IPS-NIHi7 (cell line): ENCODE measurements around the gene MVD.

Source experiments
- DNase-seq: peaks from one replicate; pipeline ENCODE4 v3.0.0; 2012; ENCODE audit warnings: mixed read lengths; ENCODE audit errors: extremely low spot score

MVD gene

GRCh38 chr16:88655733-88656281, 7.1 kb downstream of the MVD start:
- no peak for DNase-seq

DNA sequence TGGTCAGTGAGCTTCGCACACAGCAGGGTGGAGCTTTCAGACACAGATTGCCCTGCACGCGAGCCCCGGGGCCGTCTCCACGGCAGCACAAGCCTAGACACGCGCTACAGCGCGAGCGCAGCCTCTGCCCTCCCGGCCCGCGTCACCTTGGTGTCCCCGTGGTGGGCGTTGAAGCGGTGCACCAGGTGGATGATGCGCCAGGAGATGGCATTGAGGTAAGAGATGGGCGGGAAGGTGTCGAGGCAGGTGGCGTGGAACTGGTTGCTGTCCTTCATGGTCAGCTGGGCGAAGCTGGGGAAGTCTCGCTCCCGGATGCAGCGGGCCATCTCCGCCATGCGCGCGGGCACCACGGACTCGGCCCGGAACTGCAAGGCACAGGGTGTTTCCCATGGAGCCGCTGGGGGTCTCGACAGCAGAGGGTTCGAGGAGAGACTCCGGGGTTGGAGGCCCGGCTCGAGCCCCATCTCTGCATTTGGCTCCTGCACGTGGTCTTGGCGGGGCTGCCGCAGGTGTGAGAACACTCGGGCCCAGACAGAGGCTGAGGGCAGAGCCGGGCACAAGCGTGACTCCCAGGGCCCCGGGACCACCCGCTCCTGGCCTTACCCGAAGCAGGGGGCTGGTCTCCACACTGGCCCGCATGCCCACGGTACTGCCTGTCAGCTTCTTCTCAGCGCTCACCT, 7.7 kb downstream of the MVD start:
- DNase-seq: no peak

- DNase-seq: no peak
Observed at GRCh38 chr16:88654363-88655052, 8.4 kb downstream of the MVD start.

DNA sequence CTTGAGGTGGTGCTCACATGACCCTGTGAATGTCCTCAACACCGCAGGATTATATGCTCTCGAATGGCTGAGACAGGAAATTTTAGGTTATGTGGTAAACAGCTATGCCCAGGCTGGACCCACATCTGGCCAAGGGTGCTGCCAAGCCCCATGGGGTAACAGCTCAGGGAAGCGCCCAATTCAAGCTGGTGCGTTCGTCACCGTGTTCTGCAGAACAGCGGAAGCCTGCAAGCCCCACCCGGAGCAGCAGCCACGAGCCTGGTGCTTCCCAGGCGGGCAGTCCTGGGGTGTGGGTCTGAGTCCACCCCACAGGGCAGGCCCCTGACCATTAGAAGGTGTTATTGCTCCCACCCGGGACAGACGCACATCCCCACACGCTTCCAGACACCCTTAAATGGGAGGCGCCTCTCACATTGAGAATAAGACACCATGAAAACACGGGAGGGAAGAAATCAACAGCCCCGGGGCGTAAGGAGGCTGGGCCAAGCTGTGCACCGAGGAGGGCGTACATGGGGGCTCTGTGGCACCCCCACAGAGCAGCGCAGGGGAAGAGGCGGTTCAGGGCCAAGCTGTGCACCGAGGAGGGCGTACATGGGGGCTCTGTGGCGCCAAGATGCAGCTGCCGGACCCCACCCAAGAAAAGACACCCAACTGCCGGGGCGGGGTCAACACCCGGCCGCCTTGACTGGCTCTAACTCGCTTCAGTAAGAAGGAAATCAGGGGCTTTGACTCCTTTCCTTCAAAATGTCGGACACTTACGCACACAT, 9.1 kb downstream of the MVD start:
- no peak for DNase-seq

DNA sequence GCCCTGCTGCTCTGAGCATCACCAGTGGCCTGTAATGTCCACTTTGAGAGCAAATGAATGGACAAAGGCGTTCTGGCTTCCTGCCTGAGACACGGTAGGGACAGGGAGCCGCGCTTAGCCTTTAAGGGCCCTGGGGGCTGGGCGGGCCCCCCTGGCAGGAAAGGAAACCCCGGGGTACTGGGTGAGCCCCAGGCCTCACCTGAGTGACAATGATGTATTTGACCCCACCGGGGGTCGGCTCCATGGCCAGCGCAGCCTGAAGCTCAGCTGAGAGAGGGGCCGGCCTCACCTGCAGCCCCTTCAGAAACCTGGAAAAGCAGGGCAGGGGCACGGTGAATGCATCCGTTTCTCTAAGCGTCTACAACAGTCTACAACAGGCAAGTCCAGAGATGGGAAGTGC, 9.8 kb downstream of the MVD start:
- no peak for DNase-seq

DNA sequence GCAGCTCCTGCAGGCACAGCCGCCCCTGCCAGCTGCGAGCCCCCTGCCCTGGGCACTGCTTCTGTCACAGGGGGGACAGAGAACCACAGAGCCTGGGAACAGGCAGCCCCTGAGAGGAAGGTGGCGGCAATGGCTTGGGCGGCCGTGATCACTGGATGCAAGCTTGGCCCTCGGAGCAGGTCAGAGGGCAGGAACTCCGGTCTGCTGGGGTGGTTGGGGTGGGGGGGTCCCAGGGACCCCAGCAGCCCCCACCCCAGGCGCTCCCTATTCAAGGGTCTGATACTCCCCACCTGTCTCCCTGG, 10.2 kb downstream of the MVD start:
- DNase-seq: no peak

DNA sequence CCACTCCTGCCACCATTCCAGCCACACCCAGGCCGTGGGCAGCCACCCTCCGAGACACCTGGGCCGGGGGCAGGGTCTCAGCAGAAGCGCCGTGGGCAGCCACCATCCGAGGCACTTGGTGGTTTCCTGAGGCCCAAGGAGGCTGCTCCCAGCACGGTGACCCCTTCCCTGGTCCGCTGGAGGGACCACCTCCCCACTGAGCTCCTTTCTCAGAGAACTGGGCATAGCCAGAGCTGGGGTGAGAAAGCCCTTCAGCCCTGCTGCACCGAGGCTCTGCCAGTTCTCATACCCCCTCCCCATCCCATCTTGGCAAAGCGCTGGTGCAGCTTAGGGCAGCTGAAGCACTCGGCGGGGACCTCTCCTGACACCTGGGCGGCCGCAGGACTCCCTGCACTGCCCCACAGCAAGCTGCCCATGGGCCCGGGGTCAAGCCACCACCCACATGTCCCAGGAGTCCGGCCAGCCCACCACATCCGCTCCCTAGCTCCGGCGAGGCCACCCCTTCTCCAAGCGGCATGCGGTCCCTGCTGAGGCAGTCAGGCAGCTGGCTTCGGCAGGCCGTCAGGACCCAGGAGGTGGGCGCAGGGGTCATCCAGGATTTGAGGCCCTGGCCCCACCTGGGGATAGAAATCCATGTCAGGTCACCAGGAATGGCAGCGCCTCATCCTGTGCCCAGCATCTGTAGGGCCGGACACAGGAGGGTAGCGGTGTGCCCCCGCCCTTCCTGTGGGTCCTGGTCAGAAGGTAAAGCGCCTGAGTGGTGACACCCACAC, 10.7 kb downstream of the MVD start:
- DNase-seq: no peak

- DNase-seq: no peak
Observed at GRCh38 chr16:88651276-88651988, 11.5 kb downstream of the MVD start.

DNA sequence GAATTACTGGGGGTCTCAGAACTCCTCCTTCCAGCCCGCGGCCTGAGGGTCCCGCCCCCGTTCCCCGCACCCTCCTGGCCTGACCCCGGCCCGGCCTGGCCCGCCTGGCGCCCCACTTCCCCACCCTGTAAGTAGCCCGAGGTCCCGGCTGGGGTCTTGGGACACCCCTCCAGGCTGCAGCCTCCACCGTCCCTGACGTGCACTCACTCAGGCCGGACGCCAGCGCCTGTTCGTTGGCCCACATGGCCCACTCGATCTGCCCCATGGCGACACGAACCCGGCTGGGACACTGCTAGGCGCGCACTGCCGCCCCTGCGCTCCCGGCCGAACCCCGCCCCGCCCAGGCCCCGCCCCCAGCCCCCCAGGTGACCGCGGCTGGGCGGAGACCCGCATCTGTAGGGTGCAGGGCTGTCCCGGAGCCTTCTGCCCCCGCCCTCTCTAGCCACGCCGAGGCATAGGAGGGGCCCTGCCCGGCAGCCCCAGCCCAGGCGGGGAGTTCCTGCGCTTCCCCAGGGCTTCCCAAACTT, 12.1 kb downstream of the MVD start, which contains the start of gene CYBA:
CYBA (minus strand) TSS at position 305 of the 527 bp plus-strand sequence; CDS start at position 265, 40 bp downstream.
- peak; percentile 93 for DNase-seq

GRCh38 chr16:88649924-88650748, 12.8 kb downstream of the MVD start:
- no peak for DNase-seq

DNA sequence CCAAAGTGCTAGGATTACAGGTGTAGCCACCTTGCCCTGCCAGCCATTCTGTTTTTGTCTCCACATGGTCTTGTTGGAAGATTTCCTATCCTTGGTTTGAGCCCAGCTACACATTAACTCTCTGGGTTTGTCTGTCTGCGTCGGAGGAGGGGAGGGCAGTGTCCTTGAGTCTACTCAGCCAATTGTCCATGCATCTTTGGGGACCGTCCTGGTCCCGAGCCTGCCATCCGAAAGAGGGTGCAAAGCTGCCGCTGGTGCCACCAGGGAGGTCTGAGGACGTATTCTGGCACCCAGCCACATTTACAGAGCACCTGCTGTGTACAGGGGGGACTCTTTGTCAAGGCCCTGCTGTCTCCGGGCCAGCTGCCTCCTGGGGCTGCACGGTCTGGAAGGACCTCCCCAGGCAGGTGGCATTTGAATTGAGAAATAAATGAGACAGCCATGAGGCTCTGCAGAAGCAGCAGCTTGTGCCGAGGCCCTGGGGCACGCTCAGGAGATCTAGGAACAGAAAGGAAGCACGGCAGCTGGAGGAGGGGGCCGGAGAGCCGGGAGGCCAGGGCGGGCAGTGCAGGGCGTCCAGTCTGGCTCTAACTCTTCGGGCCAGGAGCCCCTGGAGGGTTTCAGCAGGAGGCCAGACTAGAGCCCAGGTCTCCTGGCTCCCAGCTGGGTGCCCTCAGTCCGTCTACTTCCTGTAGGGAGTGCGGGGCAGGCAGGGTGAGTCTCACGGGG, 13.5 kb downstream of the MVD start:
- DNase-seq: no peak

DNA sequence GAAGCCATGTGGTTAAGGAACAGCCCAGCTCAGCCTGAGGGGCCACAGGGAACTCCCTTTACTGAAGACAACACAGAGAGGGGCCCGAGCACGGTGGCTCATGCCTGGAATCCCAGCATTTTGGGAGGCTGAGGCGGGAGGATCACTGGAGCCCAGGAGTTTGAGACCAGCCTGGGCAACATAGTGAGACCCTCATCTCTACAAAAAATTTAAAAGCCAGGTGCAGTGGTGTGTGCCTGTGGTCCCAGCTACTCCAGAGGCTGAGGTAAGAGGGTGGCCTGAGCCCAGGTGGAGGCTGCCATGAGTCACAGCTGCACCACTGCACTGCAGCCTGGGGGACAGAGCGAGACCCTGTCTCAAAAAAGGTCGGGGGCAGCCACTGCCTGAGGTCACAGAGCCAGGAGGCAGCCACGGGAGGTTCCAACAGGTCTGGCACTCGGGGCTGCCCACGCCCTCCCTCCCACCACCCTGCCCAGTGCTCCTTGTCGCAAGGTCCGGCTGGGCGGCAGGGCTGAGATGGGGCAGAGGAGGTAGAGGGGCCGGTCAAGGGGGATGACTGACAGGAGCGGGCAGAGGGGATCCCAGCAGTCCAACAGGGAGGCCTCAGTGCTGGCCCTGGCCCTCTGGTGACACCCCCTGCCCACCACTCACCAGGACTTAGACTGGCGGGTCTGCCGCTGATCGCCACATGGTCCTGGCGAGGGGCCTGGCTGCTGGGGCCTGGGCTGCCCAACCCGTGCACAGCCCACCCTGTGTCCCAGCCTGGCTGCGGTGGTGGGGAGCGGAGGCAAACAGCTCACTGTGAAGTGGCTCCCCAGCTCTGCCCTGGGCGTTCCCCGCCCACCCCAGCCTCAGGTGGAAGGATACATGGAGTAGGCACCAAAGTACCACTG, 15.5 kb downstream of the MVD start:
- DNase-seq: no peak

- no peak for DNase-seq
Observed at GRCh38 chr16:88646345-88647034, 16.4 kb downstream of the MVD start.

DNA sequence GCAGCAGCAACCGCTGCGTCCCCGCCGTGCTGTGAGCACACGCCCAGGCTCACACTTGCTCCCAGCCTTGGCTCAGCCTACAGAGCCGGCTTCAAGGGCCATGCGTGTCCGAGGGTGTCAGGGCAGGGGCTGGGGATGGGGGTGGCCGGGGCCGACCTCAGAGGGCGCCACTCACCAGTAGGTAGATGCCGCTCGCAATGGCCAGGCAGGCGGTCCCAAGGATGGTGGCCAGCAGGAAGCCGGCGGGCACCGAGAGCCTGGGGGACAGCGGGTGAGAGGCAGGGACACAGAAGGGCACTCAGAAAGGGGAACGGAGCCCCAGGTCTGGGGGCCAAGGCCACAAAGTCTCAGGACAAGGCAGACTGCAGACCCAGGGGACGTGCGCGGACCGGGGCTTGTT, 16.9 kb downstream of the MVD start:
- no peak for DNase-seq

GRCh38 chr16:88645455-88645854, 17.4 kb downstream of the MVD start:
- no peak for DNase-seq

GRCh38 chr16:88643644-88643932, 19.3 kb downstream of the MVD start:
- DNase-seq: no peak

DNA sequence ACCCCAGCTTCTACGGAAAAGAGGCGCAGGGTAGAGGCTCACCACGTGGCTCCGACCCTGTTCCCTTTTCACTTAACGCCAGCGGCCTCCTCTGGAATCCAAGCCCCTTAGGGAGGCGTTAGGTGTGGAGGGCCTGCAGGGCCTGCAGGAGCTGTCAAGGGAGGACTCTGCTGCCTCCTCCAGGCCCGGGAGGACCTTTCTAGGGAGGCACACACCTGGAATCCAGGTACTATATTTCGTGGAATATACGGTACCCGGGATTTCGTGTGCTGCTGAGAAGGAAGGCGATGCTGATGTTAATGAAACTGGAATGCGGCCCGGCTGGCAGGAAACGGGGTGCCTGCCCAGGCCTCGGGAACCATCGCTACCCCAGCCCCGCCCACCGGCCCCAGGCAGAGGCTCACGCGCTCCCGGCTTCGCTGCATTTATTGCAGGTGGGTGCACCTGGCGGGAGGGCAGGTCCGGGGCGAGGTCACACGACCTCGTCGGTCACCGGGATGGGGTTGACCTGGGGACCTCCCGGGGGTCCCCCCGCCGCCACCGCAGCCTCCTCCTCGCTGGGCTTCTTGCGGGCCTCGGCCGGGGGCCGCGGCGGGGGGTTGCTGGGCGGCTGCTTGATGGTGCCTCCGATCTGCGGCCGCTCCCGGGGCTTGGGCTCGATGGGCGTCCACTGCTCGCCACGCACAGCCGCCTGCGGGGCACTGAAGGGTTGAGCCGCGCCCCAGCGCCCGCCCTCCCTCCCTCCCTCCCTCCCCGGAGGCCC, 19.8 kb downstream of the MVD start:
- DNase-seq: no peak
